ENCODE data around the gene NAXE.

DNA sequence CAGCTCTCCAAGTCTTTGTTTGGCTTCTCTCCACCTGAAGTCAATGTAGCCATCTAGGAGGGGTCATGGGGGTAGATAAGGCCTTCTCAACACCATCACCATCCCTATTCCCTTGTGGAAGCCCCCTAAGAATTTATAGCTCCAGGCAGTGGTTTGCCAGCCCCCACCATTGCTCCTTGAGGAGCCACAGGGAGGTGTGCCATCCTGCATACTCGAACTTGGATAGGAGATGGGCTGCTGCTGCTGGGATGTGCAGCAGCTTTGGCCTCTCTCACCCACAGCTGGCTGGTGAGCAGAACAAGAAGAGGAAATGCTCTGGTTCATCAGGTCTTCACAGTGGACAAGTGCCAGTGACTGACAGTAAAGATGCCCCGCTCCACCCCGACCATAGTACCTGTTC, 4.8 kb downstream of the NAXE start:
- no peak for TF ChIP-seq POLR2AphosphoS5 (IDR thresholded peaks at IDR 0.05; ENCODE audit: borderline replicate concordance, low read depth, low read length)
- TF ChIP-seq EZH2 (IDR thresholded peaks at IDR 0.05): no peak
- no peak for TF ChIP-seq FOXP2 (optimal IDR thresholded peaks at IDR 0.05; ENCODE audit: control extremely low read depth, extremely low read length, insufficient read depth)

Measured in SK-N-MC (cell line).